IMR-90 (cell line): ENCODE data around the gene FANCG. TPM values are rescaled to one million over a fixed set of nuclear protein-coding genes. Genes with fewer than 3 reads are reported as not detected.

Experiments
- ATAC-seq: fragments of 200-7000 bp; cut with Tn5 transposase; 2 replicates; pipeline ENCODE4 v1.9.1; 2020; ENCODE audit warnings: low read depth, mild to moderate bottlenecking, moderate library complexity
- BruUV-seq: library from RNA; stranded (reverse); fragments of 400-500 nt; replicated peaks from 2 replicates; lab custom pipeline; 2021; lab: Mats Ljungman, UMichigan
- CTCF ChIA-PET: fragments of 300-600 bp; formaldehyde crosslinking; extraction: SDS; loops from one replicate; lab custom pipeline; 2021; ENCODE audit warnings: antibody characterized with exemption; lab: Yijun Ruan, JAX
- POLR2A ChIA-PET: fragments of 300-600 bp; sonication (Branson Sonifier 250); formaldehyde crosslinking; loops from one replicate; lab custom pipeline; 2022; ENCODE audit warnings: antibody characterized with exemption; ENCODE audit not compliant: unreplicated experiment; lab: Charles Lee
- DNase-seq: peaks from one replicate; pipeline ENCODE4 v3.0.0; 2013
- H2AFZ ChIP-seq: replicated peaks from 2 replicates; pipeline ENCODE3; 2013; ENCODE audit warnings: low read length, mild to moderate bottlenecking; ENCODE audit not compliant: poor library complexity
- H2AK5ac ChIP-seq: 2 replicates; pipeline ENCODE4 v1.6.1; 2013; ENCODE audit warnings: low read depth, low read length, inconsistent platforms
- H2AK9ac ChIP-seq: replicated peaks from 2 replicates; pipeline ENCODE3; 2013; ENCODE audit warnings: mild to moderate bottlenecking, low read depth, low read length, moderate library complexity; ENCODE audit not compliant: poor library complexity
- H2BK120ac ChIP-seq: 2 replicates; pipeline ENCODE4 v1.6.1; 2013; ENCODE audit warnings: low read depth, low read length, inconsistent platforms
- H2BK15ac ChIP-seq: 3 replicates; pipeline ENCODE4 v1.6.1; 2013; ENCODE audit warnings: low read depth, low read length, inconsistent platforms
- H2BK20ac ChIP-seq: 2 replicates; pipeline ENCODE4 v1.6.1; 2013; ENCODE audit warnings: low read depth, mild to moderate bottlenecking, inconsistent platforms, low read length, moderate library complexity
- H2BK5ac ChIP-seq: 2 replicates; pipeline ENCODE4 v1.6.1; 2013; ENCODE audit warnings: mild to moderate bottlenecking, low read depth, low read length, inconsistent platforms; ENCODE audit not compliant: poor library complexity, severe bottlenecking
- H3K14ac ChIP-seq: replicated peaks from 2 replicates; pipeline ENCODE4 v1.6.1; 2013; ENCODE audit warnings: low read depth, low read length, inconsistent platforms
- H3K18ac ChIP-seq: 2 replicates; pipeline ENCODE4 v1.6.1; 2013; ENCODE audit warnings: low read depth, low read length, control low read depth
- H3K23ac ChIP-seq: 2 replicates; pipeline ENCODE4 v1.6.1; 2013; ENCODE audit warnings: low read depth, low read length, inconsistent platforms
- H3K27ac ChIP-seq: 2 replicates; pipeline ENCODE4 v1.5.1; 2013; ENCODE audit warnings: mild to moderate bottlenecking, control low read depth, low read length; ENCODE audit not compliant: insufficient read depth
- H3K27me3 ChIP-seq: 2 replicates; pipeline ENCODE4 v1.6.1; 2013; ENCODE audit warnings: low read length; ENCODE audit not compliant: control insufficient read depth, insufficient read depth
- H3K36me3 ChIP-seq: 2 replicates; pipeline ENCODE4 v1.6.1; 2013; ENCODE audit warnings: low read length, mixed read lengths; ENCODE audit not compliant: control insufficient read depth, insufficient read depth
- H3K4ac ChIP-seq: 2 replicates; pipeline ENCODE4 v1.6.1; 2013; ENCODE audit warnings: low read depth, low read length, inconsistent platforms
- H3K4me1 ChIP-seq: 2 replicates; pipeline ENCODE4 v1.6.1; 2013; ENCODE audit warnings: low read length, mixed read lengths; ENCODE audit not compliant: control insufficient read depth, insufficient read depth
- H3K4me2 ChIP-seq: 2 replicates; pipeline ENCODE4 v1.6.1; 2013; ENCODE audit warnings: low read depth, mild to moderate bottlenecking, control low read depth, low read length, moderate library complexity
- H3K4me3 ChIP-seq: 2 replicates; pipeline ENCODE4 v1.5.1; 2013; ENCODE audit warnings: low read depth, mild to moderate bottlenecking, control low read depth, low read length, moderate library complexity; ENCODE audit not compliant: insufficient read depth
- H3K56ac ChIP-seq: 2 replicates; pipeline ENCODE4 v1.6.1; 2013; ENCODE audit warnings: low read length, inconsistent platforms; ENCODE audit not compliant: insufficient read depth; ENCODE audit errors: extremely low read depth
- H3K79me1 ChIP-seq, 2 experiments: 2 replicates each; pipeline ENCODE4 v1.6.1; 2013; ENCODE audit warnings: low read length in 2 of 2, inconsistent platforms in 1 of 2, low read depth in 1 of 2
- H3K9ac ChIP-seq: 2 replicates; pipeline ENCODE4 v1.6.1; 2013; ENCODE audit warnings: low read depth, low read length, control low read depth
- H3K9me1 ChIP-seq: 2 replicates; pipeline ENCODE4 v1.6.1; 2013; ENCODE audit warnings: low read length, inconsistent platforms; ENCODE audit not compliant: insufficient read depth
- H3K9me3 ChIP-seq: 2 replicates; pipeline ENCODE4 v1.6.1; 2013; ENCODE audit warnings: low read length; ENCODE audit not compliant: control insufficient read depth, insufficient read depth
- H4K20me1 ChIP-seq: 2 replicates; pipeline ENCODE4 v1.6.1; 2013; ENCODE audit warnings: low read length, inconsistent platforms; ENCODE audit not compliant: insufficient read depth
- H4K5ac ChIP-seq: 2 replicates; pipeline ENCODE4 v1.6.1; 2013; ENCODE audit warnings: mild to moderate bottlenecking, low read depth, low read length, control low read depth
- H4K8ac ChIP-seq, 2 experiments: 2 replicates each; pipeline ENCODE4 v1.6.1; 2013; ENCODE audit warnings: low read depth in 2 of 2, low read length in 2 of 2, control low read depth in 1 of 2, inconsistent platforms in 1 of 2
- H4K91ac ChIP-seq: 2 replicates; pipeline ENCODE4 v1.6.1; 2013; ENCODE audit warnings: low read depth, low read length, inconsistent platforms; ENCODE audit not compliant: insufficient read depth
- BHLHE40 ChIP-seq: fragments of 150-350 bp; IDR thresholded peaks from 2 replicates; pipeline ENCODE4 v1.6.1; 2016; ENCODE audit warnings: mild to moderate bottlenecking, low read depth, low read length
- CHD1 ChIP-seq: IDR thresholded peaks from 2 replicates; pipeline ENCODE4 v1.6.1; 2012; ENCODE audit warnings: low read depth, low read length, improper control_type of control experiment
- FOS ChIP-seq: fragments of 150-350 bp; IDR thresholded peaks from 2 replicates; pipeline ENCODE4 v1.6.1; 2016; ENCODE audit warnings: low read depth, low read length
- MAZ ChIP-seq: IDR thresholded peaks from 2 replicates; pipeline ENCODE4 v1.6.1; 2012; ENCODE audit warnings: low read depth, mild to moderate bottlenecking, low read length, improper control_type of control experiment, moderate library complexity, borderline replicate concordance
- POLR2A ChIP-seq: IDR thresholded peaks from 2 replicates; pipeline ENCODE4 v1.6.1; 2012; ENCODE audit warnings: mild to moderate bottlenecking, low read depth, low read length
- RFX5 ChIP-seq: IDR thresholded peaks from 2 replicates; pipeline ENCODE4 v1.8.0; 2012; ENCODE audit warnings: low read depth, mild to moderate bottlenecking, low read length, moderate library complexity
- SMC3 ChIP-seq: fragments of 150-350 bp; IDR thresholded peaks from 2 replicates; pipeline ENCODE4 v1.6.1; 2016; ENCODE audit warnings: low read depth, mild to moderate bottlenecking, antibody characterized with exemption, low read length, moderate library complexity
- WGBS, 2 experiments: methylation state at CpG; one replicate each; pipeline versions ENCODE4 v1.1.5 to v1.1.7; 2013; ENCODE audit warnings: missing lambda C conversion rate in 2 of 2; ENCODE audit not compliant: insufficient read length in 1 of 2; ENCODE audit errors: extremely low coverage in 2 of 2; 5-methylcytosine and 5-hydroxymethylcytosine counted together
- dilution Hi-C: fragments of 300-500 bp; cut with HindIII; formaldehyde crosslinking; loops from one replicate; pipeline ENCODE4 v1.14.3; 2018; ENCODE audit warnings: low sequenced_read_pairs; ENCODE audit not compliant: unreplicated experiment
- in situ Hi-C: fragments of 300-500 bp; cut with MboI; formaldehyde crosslinking; loops from 3 replicates; pipeline ENCODE4 v1.14.3; 2019; ENCODE audit warnings: low sequenced_read_pairs, inconsistent platforms, mixed read lengths
- intact Hi-C: fragments of 100-400 bp; cut with micrococcal nuclease; formaldehyde crosslinking; loops from 2 replicates; pipeline ENCODE4 v1.10.0; 2022
- polyA plus RNA-seq, 3 experiments: library from polyadenylated mRNA; depleted of rRNA; stranded (reverse); fragments of >200 nt; gene quantifications; 2 replicates each; pipeline ENCODE4 v1.2.3, GENCODE V29; 2012; ENCODE audit warnings: low replicate concordance in 1 of 3
- total RNA-seq: library from RNA; depleted of rRNA; stranded (reverse); fragments of >200 nt; gene quantifications from 2 replicates; pipeline ENCODE4 v1.2.3, GENCODE V29; 2012
- TF ChIP-seq, protein P1 (sequence below): fragments of 150-350 bp; IDR thresholded peaks from 2 replicates; pipeline ENCODE4 v1.6.1; 2017; ENCODE audit warnings: mild to moderate bottlenecking, antibody characterized with exemption, low read length, low read depth
- TF ChIP-seq, protein P2 (sequence below): fragments of 150-350 bp; IDR thresholded peaks from 2 replicates; pipeline ENCODE4 v1.6.1; 2016; ENCODE audit warnings: low read depth, mild to moderate bottlenecking, low read length, moderate library complexity, borderline replicate concordance
- TF ChIP-seq, protein P3 (sequence below): conservative IDR thresholded peaks from 2 replicates; pipeline ENCODE4 v1.5.1; 2012; ENCODE audit warnings: mild to moderate bottlenecking, low read depth, low read length, improper control_type of control experiment

The FANCG gene
- total and polyA plus RNA-seq, 2 of the 4 experiments (the other 2 are of a cell fraction) = 16.1 to 19.3 TPM

DNA sequence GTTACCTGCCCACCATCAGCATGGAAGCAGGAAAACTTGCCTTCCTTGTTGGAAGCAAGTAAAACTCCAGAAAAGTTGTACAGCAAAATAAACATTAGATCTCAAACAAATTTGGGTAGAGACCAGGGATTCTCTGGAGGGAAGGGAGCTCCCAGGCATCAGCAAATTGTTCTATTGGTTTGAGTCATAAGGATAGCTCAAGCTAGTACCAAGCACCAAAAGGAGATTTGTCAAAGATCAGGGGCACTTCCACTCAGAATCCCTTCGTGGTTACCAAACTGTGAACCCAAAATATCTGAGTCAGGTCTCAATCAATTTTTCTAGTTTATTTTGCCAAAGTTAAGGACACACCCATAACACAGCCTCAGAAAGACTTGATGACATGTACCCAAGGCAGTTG is 52.4 kb downstream of the FANCG start:
- BruUV-seq = no TSS peak
- no peak overlapping the region for H3K18ac ChIP-seq

More for the DNA sequence above, 52.4 kb downstream of the FANCG start:
- ChIA-PET CTCF (interaction anchor here (1.3 kb wide), 1 partner anchor 30 kb away, joined by 3 read pairs; no protein-coding TSS in a partner anchor), POLR2A (no interaction called here)
- H2BK20ac ChIP-seq = no peak overlapping the region
- H3K4me2 ChIP-seq = no peak overlapping the region
- no peak overlapping the region for H3K4me3 ChIP-seq
- in situ Hi-C loops (no loop called here), intact Hi-C loops (no loop called here), dilution Hi-C loops (no loop called here)
- H4K20me1 ChIP-seq = no peaks in the 10 kb centered on the region
- H3K14ac ChIP-seq = peak overlapping the region; percentile 86
- H2AK9ac ChIP-seq = no peak overlapping the region
- no peak overlapping the region for H4K5ac ChIP-seq
- DNase-seq (no peak), ATAC-seq (no peak)
- H2BK5ac ChIP-seq = no peak overlapping the region
- WGBS, 2 experiments = no CpG with 5 or more reads among the region's 1 CpG
- 0 out of 4 replicates have a peak overlapping the region, but pooled peaks of 1 of the 2 experiments have one; percentile 21 for H4K8ac ChIP-seq
- no peak overlapping the region for H3K27ac ChIP-seq
- peaks cover 7% of the 10 kb centered on the region for H3K4me1 ChIP-seq
- 0 out of 2 replicates have a peak overlapping the region, but pooled peaks have one; percentile 24 for H2AK5ac ChIP-seq
- no peak overlapping the region for H3K56ac ChIP-seq
- peak overlapping the region; percentile 27; the same call in 1 of the 2 replicates for H2BK120ac ChIP-seq
- H3K23ac ChIP-seq = no peak overlapping the region
- H2BK15ac ChIP-seq = 0 out of 3 replicates have a peak overlapping the region, but pooled peaks have one; percentile 54
- TF ChIP-seq, protein P1, sequence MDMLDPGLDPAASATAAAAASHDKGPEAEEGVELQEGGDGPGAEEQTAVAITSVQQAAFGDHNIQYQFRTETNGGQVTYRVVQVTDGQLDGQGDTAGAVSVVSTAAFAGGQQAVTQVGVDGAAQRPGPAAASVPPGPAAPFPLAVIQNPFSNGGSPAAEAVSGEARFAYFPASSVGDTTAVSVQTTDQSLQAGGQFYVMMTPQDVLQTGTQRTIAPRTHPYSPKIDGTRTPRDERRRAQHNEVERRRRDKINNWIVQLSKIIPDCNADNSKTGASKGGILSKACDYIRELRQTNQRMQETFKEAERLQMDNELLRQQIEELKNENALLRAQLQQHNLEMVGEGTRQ = no peak
- no peak for TF ChIP-seq POLR2A
- no peak for TF ChIP-seq RFX5
- TF ChIP-seq MAZ = no peak
- TF ChIP-seq CHD1 = no peak
- TF ChIP-seq, protein P2, sequence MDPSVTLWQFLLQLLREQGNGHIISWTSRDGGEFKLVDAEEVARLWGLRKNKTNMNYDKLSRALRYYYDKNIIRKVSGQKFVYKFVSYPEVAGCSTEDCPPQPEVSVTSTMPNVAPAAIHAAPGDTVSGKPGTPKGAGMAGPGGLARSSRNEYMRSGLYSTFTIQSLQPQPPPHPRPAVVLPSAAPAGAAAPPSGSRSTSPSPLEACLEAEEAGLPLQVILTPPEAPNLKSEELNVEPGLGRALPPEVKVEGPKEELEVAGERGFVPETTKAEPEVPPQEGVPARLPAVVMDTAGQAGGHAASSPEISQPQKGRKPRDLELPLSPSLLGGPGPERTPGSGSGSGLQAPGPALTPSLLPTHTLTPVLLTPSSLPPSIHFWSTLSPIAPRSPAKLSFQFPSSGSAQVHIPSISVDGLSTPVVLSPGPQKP = no peak
- no peak for TF ChIP-seq FOS
- TF ChIP-seq, protein P3, sequence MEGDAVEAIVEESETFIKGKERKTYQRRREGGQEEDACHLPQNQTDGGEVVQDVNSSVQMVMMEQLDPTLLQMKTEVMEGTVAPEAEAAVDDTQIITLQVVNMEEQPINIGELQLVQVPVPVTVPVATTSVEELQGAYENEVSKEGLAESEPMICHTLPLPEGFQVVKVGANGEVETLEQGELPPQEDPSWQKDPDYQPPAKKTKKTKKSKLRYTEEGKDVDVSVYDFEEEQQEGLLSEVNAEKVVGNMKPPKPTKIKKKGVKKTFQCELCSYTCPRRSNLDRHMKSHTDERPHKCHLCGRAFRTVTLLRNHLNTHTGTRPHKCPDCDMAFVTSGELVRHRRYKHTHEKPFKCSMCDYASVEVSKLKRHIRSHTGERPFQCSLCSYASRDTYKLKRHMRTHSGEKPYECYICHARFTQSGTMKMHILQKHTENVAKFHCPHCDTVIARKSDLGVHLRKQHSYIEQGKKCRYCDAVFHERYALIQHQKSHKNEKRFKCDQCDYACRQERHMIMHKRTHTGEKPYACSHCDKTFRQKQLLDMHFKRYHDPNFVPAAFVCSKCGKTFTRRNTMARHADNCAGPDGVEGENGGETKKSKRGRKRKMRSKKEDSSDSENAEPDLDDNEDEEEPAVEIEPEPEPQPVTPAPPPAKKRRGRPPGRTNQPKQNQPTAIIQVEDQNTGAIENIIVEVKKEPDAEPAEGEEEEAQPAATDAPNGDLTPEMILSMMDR = no peak
- no peak for TF ChIP-seq SMC3
- TF ChIP-seq BHLHE40 = no peak
- H3K4ac ChIP-seq = 0 out of 2 replicates have a peak overlapping the region, but pooled peaks have one; percentile 29
- peaks cover 8% of the 10 kb centered on the region; the same call in 1 of the 2 replicates for H3K9me1 ChIP-seq
- H3K9ac ChIP-seq = no peak overlapping the region
- H3K27me3 ChIP-seq = no peaks in the 10 kb centered on the region
- no peaks in the 10 kb centered on the region for H3K79me1 ChIP-seq
- 0 out of 2 replicates have a peak, but pooled peaks cover under 1% of the 10 kb centered on the region for H3K36me3 ChIP-seq
- H4K91ac ChIP-seq = peak overlapping the region; percentile 18; the same call in 1 of the 2 replicates
- H3K9me3 ChIP-seq = no peaks in the 10 kb centered on the region
- no peak overlapping the region for H2AFZ ChIP-seq
